ENCODE results near the gene NAP1L4. TPM values are rescaled to one million over a fixed set of nuclear protein-coding genes. Genes with fewer than 3 reads are reported as not detected.

The NAP1L4 gene
- total RNA-seq, 1 experiment from 2014 or later: 144 TPM

GRCh38 chr11:2920343-2920742 lies 71.8 kb downstream of the NAP1L4 start:
- CTCF ChIA-PET: no interaction called here
- POLR2A ChIA-PET: interaction anchor here (4.0 kb wide), 1 partner anchor 9 kb away, joined by 19 read pairs; the partner anchor contains the start of gene PHLDA2

More at GRCh38 chr11:2920343-2920742, 71.8 kb downstream of the NAP1L4 start:
- DNase-seq (ENCODE audit: low read depth, low spot score): no peak
- TF ChIP-seq TCF7L2 (IDR thresholded peaks at IDR 0.05; ENCODE audit: borderline replicate concordance, extremely low read depth, insufficient read depth, insufficient read length) (no peak), REST (IDR thresholded peaks at IDR 0.05; ENCODE audit: low read depth) (no peak), ZBTB33 (IDR thresholded peaks at IDR 0.05; ENCODE audit: extremely low read depth, insufficient replicate concordance, low read length) (no peak), RAD21 (IDR thresholded peaks at IDR 0.05; ENCODE audit: low read depth) (no peak), CBX3 (IDR thresholded peaks at IDR 0.05; ENCODE audit: low read depth) (no peak), ZFX (IDR thresholded peaks at IDR 0.05) (no peak), EGR1 (IDR thresholded peaks at IDR 0.05; ENCODE audit: low read depth) (no peak), SRF (IDR thresholded peaks at IDR 0.05; ENCODE audit: low read depth) (no peak), YY1 (IDR thresholded peaks at IDR 0.05; ENCODE audit: extremely low read depth, insufficient replicate concordance, low read depth, low read length) (no peak), EZH2phosphoT487 (IDR thresholded peaks at IDR 0.05; ENCODE audit: borderline replicate concordance) (no peak), POLR2AphosphoS5 (IDR thresholded peaks at IDR 0.05; ENCODE audit: low read depth, low read length) (no peak), JUND (IDR thresholded peaks at IDR 0.05) (no peak), EZH2 (IDR thresholded peaks at IDR 0.05) (no peak), SIN3A (IDR thresholded peaks at IDR 0.05; ENCODE audit: low read depth) (no peak), ZNF274 (IDR thresholded peaks at IDR 0.05; ENCODE audit: low read depth, low read length) (no peak), ELF1 (IDR thresholded peaks at IDR 0.05; ENCODE audit: borderline replicate concordance, low read depth) (no peak), ATF3 (IDR thresholded peaks at IDR 0.05) (no peak), CEBPB (IDR thresholded peaks at IDR 0.05; ENCODE audit: low read depth) (no peak), POLR2A (IDR thresholded peaks at IDR 0.05; ENCODE audit: borderline replicate concordance, extremely low read depth, insufficient read depth, insufficient read length) (no peak)
- Histone ChIP-seq H3K27ac (ENCODE audit: low read depth, low read length) (no peak overlapping the region), H3K9me3 (ENCODE audit: control insufficient read depth in 1 of 2, insufficient read depth in 1 of 2, low read depth in 1 of 2, low read length in 2 of 2) (no peaks in the 10 kb centered on the region), H3K4me2 (ENCODE audit: low read length) (no peak overlapping the region), H3K4me3 (replicated peaks in 1 of 2; ENCODE audit: low read depth in 1 of 2, low read length in 2 of 2) (no peak overlapping the region), H2AFZ (ENCODE audit: low read depth, low read length, poor library complexity, severe bottlenecking) (no peak overlapping the region), H3K79me2 (ENCODE audit: insufficient read depth, low read length) (no peaks in the 10 kb centered on the region; the same call in 1 of the 2 replicates), H3K9me2 (ENCODE audit: insufficient read depth) (no peaks in the 10 kb centered on the region), H3K4me1 (ENCODE audit: control insufficient read depth in 1 of 2, insufficient read depth in 2 of 2, low read length in 2 of 2) (peaks cover 12 to 16% of the 10 kb centered on the region in 2 experiments), H3K9ac (ENCODE audit: low read length) (no peak overlapping the region), H3K27me3 (ENCODE audit: insufficient read depth, low read length) (no peaks in the 10 kb centered on the region), H4K20me1 (ENCODE audit: insufficient read depth) (no peaks in the 10 kb centered on the region), H3K36me3 (ENCODE audit: control insufficient read depth in 1 of 2, insufficient read depth in 2 of 2, low read length in 2 of 2) (no peaks in the 10 kb centered on the region)
- no TSS peak for BruUV-seq (replicated peaks)
- no peak for ATAC-seq
- RAD21 ChIA-PET (ENCODE audit: low non-redundant PET in 1 of 2, low total read pairs in 2 of 2, uncharacterized antibody in 2 of 2, unreplicated experiment in 2 of 2): no interaction called here
- intact Hi-C loops (cut with micrococcal nuclease): no loop called here

Measured in HCT116 (cell line).